Measurements from ENCODE around the gene ANTXR1.

ANTXR1 gene

GRCh38 chr2:69210385-69210784 lies 197.4 kb downstream of the ANTXR1 start:
- TF ChIP-seq CTCF (IDR thresholded peaks at IDR 0.05; ENCODE audit: borderline replicate concordance, extremely low read depth, low read length, poor library complexity, severe bottlenecking) (no peak), EZH2 (IDR thresholded peaks at IDR 0.05; ENCODE audit: borderline replicate concordance, low read depth, low read length, severe bottlenecking) (no peak)
- no peak overlapping the region for H3K4me2 ChIP-seq (ENCODE audit: insufficient read depth, low read length)
- no peak overlapping the region for H2AFZ ChIP-seq (ENCODE audit: low read depth, low read length)
- no peaks in the 10 kb centered on the region for H3K4me1 ChIP-seq (ENCODE audit: insufficient read depth, low read length)
- H3K27me3 ChIP-seq (ENCODE audit: insufficient read depth, low read length, poor library complexity), result no peaks in the 10 kb centered on the region
- no peak overlapping the region for H3K9ac ChIP-seq (ENCODE audit: low read depth, low read length)
- no peaks in the 10 kb centered on the region for H4K20me1 ChIP-seq (ENCODE audit: insufficient read depth, low read length)
- H3K27ac ChIP-seq (ENCODE audit: low read length), result no peak overlapping the region
- no peaks in the 10 kb centered on the region for H3K79me2 ChIP-seq (ENCODE audit: insufficient read depth, low read length)
- ATAC-seq (ENCODE audit: insufficient read depth, low read depth) (no peak), DNase-seq (no peak)
- H3K9me3 ChIP-seq (ENCODE audit: insufficient read depth, low read length, severe bottlenecking), result peaks cover 6% of the 10 kb centered on the region
- no peak overlapping the region for H3K4me3 ChIP-seq (ENCODE audit: low read depth in 1 of 2, low read length in 2 of 2)
- H3K36me3 ChIP-seq (ENCODE audit: insufficient read depth, low read length), result peaks cover 9% of the 10 kb centered on the region; the same call in 1 of the 2 replicates

GRCh38 chr2:69211048-69211447 lies 198.1 kb downstream of the ANTXR1 start:
- Histone ChIP-seq H3K27ac (ENCODE audit: low read length) (no peak overlapping the region), H3K4me3 (ENCODE audit: low read depth in 1 of 2, low read length in 2 of 2) (no peak overlapping the region), H3K9me3 (ENCODE audit: insufficient read depth, low read length, severe bottlenecking) (peaks cover 6% of the 10 kb centered on the region), H3K79me2 (ENCODE audit: insufficient read depth, low read length) (no peaks in the 10 kb centered on the region), H3K9ac (ENCODE audit: low read depth, low read length) (no peak overlapping the region), H4K20me1 (ENCODE audit: insufficient read depth, low read length) (no peaks in the 10 kb centered on the region), H3K4me2 (ENCODE audit: insufficient read depth, low read length) (no peak overlapping the region), H3K36me3 (ENCODE audit: insufficient read depth, low read length) (peaks cover 9% of the 10 kb centered on the region; the same call in 1 of the 2 replicates), H2AFZ (ENCODE audit: low read depth, low read length) (no peak overlapping the region), H3K27me3 (ENCODE audit: insufficient read depth, low read length, poor library complexity) (no peaks in the 10 kb centered on the region), H3K4me1 (ENCODE audit: insufficient read depth, low read length) (no peaks in the 10 kb centered on the region)
- no peak for TF ChIP-seq EZH2 (IDR thresholded peaks at IDR 0.05; ENCODE audit: borderline replicate concordance, low read depth, low read length, severe bottlenecking)
- no peak for TF ChIP-seq CTCF (IDR thresholded peaks at IDR 0.05; ENCODE audit: borderline replicate concordance, extremely low read depth, low read length, poor library complexity, severe bottlenecking)
- DNase-seq (no peak), ATAC-seq (ENCODE audit: insufficient read depth, low read depth) (no peak)

- Histone ChIP-seq H3K9ac (ENCODE audit: low read depth, low read length) (no peak overlapping the region), H3K9me3 (ENCODE audit: insufficient read depth, low read length, severe bottlenecking) (peaks cover 6% of the 10 kb centered on the region), H2AFZ (ENCODE audit: low read depth, low read length) (no peak overlapping the region), H4K20me1 (ENCODE audit: insufficient read depth, low read length) (no peaks in the 10 kb centered on the region), H3K4me3 (ENCODE audit: low read depth in 1 of 2, low read length in 2 of 2) (no peak overlapping the region), H3K36me3 (ENCODE audit: insufficient read depth, low read length) (peaks cover 4% of the 10 kb centered on the region; the same call in 1 of the 2 replicates), H3K4me1 (ENCODE audit: insufficient read depth, low read length) (no peaks in the 10 kb centered on the region), H3K79me2 (ENCODE audit: insufficient read depth, low read length) (no peaks in the 10 kb centered on the region), H3K27ac (ENCODE audit: low read length) (no peak overlapping the region), H3K27me3 (ENCODE audit: insufficient read depth, low read length, poor library complexity) (no peaks in the 10 kb centered on the region), H3K4me2 (ENCODE audit: insufficient read depth, low read length) (no peak overlapping the region)
- TF ChIP-seq EZH2 (IDR thresholded peaks at IDR 0.05; ENCODE audit: borderline replicate concordance, low read depth, low read length, severe bottlenecking), result no peak
- no peak for TF ChIP-seq CTCF (IDR thresholded peaks at IDR 0.05; ENCODE audit: borderline replicate concordance, extremely low read depth, low read length, poor library complexity, severe bottlenecking)
- no peak for DNase-seq
- ATAC-seq (ENCODE audit: insufficient read depth, low read depth), result no peak
Measured at GRCh38 chr2:69211686-69212085, 198.7 kb downstream of the ANTXR1 start.

Data from DND-41 (cell line).